Prostate gland (tissue), 2 donors: ENCODE data around the gene BIRC2. TPM values are rescaled to one million over a fixed set of nuclear protein-coding genes. Genes with fewer than 3 reads are reported as not detected.

Source experiments
- DNase-seq: peaks from one replicate; pipeline ENCODE4 v3.0.0-alpha.2; 2019; ENCODE audit warnings: low spot score
- H3K27ac ChIP-seq, 2 donors: fragments of 200-600 bp; sonication (generic); 2 replicates each; pipeline ENCODE4 v1.5.1; 2017 to 2019
- H3K27me3 ChIP-seq: fragments of 200-600 bp; sonication (generic); replicated peaks from 2 replicates; pipeline ENCODE4 v1.5.1; 2019; ENCODE audit not compliant: insufficient read depth
- H3K36me3 ChIP-seq, 2 donors: fragments of 200-600 bp; sonication (generic); 1 replicate in 1 of 2; 2 replicates in 1 of 2; pipeline versions ENCODE4 v1.5.1 to v1.8.1; 2017 to 2019
- H3K4me1 ChIP-seq: fragments of 200-600 bp; sonication (generic); replicated peaks from 2 replicates; pipeline ENCODE4 v1.5.1; 2019
- H3K4me3 ChIP-seq, 2 donors: fragments of 200-600 bp; sonication (generic); 2 replicates each; pipeline ENCODE4 v1.5.1; 2017 to 2019
- H3K9me3 ChIP-seq: fragments of 200-600 bp; sonication (generic); 2 replicates; pipeline ENCODE4 v1.5.1; 2017
- POLR2A ChIP-seq: fragments of 450-650 bp; IDR thresholded peaks from one replicate; pipeline ENCODE4 v1.6.1; 2016; ENCODE audit warnings: antibody characterized with exemption, mild to moderate bottlenecking
- POLR2AphosphoS5 ChIP-seq: sonication (generic); formaldehyde crosslinking; IDR thresholded peaks from one replicate; pipeline ENCODE4 v1.6.1; 2017; ENCODE audit warnings: antibody characterized with exemption
- WGBS: methylation state at CpG from one replicate; pipeline ENCODE4 v1.1.5; 2018; 5-methylcytosine and 5-hydroxymethylcytosine counted together
- intact Hi-C: fragments of 100-400 bp; cut with DNase I; formaldehyde crosslinking; loops from one replicate; pipeline ENCODE4 v1.14.2; 2022
- total RNA-seq, 2 donors: library from RNA; depleted of rRNA; stranded (reverse); fragments of >200 nt; gene quantifications; one replicate each; pipeline ENCODE4 v1.1.0, GENCODE V29; 2016
- TF ChIP-seq, protein P1 (sequence below), 4 experiments: fragments of 200-600 bp in 2 of 4; fragments of 450-650 bp in 2 of 4; sonication (generic) in 2 of 4; IDR thresholded peaks; 1 replicate in 3 of 4; 2 replicates in 1 of 4; pipeline ENCODE4 v1.5.1; 2016 to 2019; ENCODE audit warnings: antibody characterized with exemption in 4 of 4, mild to moderate bottlenecking in 2 of 4, moderate library complexity in 2 of 4

The BIRC2 gene
- total RNA-seq, 2 donors from 2014 or later = 48.7 to 54.5 TPM

DNA sequence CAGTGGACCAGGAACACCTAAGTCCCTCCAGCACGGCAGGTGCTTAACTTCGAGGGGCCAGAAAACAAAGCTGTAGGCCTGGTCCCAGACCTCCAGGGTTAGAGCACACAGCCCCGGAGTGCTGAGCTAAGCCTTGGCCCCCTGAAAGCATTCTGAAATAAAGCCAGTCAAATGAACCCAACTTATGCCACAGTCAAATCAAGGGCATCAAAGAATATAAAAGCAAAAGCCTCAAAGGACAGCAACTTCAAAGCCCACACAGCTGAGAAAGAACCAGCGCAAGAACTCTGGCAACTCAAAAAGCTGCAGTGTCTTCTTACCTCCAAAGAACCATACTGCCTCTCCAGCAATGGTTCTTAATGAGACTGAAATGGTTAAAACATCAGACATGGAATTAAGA is 66.5 kb downstream of the BIRC2 start:
- 87% methylated on average over 4 of the region's 4 CpGs for WGBS
- TF ChIP-seq POLR2A (no peak), POLR2AphosphoS5 (no peak)
- TF ChIP-seq, protein P1, sequence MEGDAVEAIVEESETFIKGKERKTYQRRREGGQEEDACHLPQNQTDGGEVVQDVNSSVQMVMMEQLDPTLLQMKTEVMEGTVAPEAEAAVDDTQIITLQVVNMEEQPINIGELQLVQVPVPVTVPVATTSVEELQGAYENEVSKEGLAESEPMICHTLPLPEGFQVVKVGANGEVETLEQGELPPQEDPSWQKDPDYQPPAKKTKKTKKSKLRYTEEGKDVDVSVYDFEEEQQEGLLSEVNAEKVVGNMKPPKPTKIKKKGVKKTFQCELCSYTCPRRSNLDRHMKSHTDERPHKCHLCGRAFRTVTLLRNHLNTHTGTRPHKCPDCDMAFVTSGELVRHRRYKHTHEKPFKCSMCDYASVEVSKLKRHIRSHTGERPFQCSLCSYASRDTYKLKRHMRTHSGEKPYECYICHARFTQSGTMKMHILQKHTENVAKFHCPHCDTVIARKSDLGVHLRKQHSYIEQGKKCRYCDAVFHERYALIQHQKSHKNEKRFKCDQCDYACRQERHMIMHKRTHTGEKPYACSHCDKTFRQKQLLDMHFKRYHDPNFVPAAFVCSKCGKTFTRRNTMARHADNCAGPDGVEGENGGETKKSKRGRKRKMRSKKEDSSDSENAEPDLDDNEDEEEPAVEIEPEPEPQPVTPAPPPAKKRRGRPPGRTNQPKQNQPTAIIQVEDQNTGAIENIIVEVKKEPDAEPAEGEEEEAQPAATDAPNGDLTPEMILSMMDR (IDR thresholded peaks at IDR 0.05) = no peak
- H3K4me1 ChIP-seq = no peaks in the 10 kb centered on the region
- no peaks in the 10 kb centered on the region for H3K36me3 ChIP-seq
- H3K4me3 ChIP-seq = no peak overlapping the region
- intact Hi-C loops = no loop called here
- no peaks in the 10 kb centered on the region for H3K9me3 ChIP-seq
- DNase-seq = no peak
- H3K27me3 ChIP-seq = no peaks in the 10 kb centered on the region
- no peak overlapping the region for H3K27ac ChIP-seq

DNA sequence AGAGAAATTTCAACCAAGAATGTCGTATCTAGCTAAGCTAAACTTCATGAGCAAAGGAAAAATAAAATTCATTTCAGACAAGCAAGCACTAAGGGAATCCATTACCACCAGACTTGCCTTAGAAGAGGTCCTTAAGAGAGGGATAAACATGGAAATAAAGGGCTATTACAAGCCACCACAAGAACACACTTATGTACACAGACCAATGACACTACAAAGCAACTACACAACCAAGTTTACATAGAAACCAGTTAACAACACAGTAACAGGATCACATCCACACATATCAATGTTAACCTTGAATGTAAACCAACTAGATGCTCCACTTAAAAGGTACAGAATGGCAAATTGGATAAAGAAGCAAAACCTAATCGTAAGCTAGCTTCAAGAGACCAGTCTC is 67.5 kb downstream of the BIRC2 start:
- no peaks in the 10 kb centered on the region for H3K4me1 ChIP-seq
- DNase-seq = no peak
- WGBS = 96% methylated on average over 2 of the region's 2 CpGs
- H3K27ac ChIP-seq = no peak overlapping the region
- H3K4me3 ChIP-seq = no peak overlapping the region
- no peaks in the 10 kb centered on the region for H3K9me3 ChIP-seq
- intact Hi-C loops = no loop called here
- H3K36me3 ChIP-seq = no peaks in the 10 kb centered on the region
- TF ChIP-seq POLR2AphosphoS5 (no peak), POLR2A (no peak)
- TF ChIP-seq, protein P1 (IDR thresholded peaks at IDR 0.05) = no peak
- H3K27me3 ChIP-seq = no peaks in the 10 kb centered on the region

DNA sequence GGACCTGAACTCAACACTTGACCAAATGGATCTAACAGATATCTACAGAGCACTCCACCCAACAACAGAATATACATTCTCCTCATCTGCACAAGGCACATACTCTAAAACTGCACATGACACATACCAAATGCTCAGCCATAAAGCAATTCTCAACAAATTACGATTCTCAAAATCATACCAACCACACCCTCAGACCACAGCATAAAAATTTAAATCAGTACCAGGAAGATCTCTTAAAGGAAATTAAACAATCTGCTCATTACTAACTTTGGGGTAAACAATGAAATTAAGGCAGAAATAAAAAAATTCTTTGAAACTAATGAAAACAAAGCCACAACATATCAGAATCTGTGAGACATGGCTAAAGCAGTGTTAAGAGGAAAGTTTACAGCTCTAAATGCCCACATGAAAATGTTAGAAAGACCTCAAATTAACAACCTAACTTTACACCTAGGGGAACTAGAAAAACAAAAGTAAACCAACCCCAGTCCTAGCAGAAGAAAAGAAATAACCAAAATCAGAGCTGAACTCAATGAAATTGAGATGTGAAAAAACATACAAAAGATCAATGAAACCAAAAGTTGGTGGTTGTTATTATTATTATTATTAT is 68.4 kb downstream of the BIRC2 start:
- TF ChIP-seq POLR2AphosphoS5 = no peak
- TF ChIP-seq, protein P1 (IDR thresholded peaks at IDR 0.05) = no peak
- no peaks in the 10 kb centered on the region for H3K27me3 ChIP-seq
- no peak overlapping the region for H3K4me3 ChIP-seq
- no peaks in the 10 kb centered on the region for H3K36me3 ChIP-seq
- no peaks in the 10 kb centered on the region for H3K9me3 ChIP-seq
- no peak for DNase-seq
- intact Hi-C loops = no loop called here
- H3K27ac ChIP-seq = no peak overlapping the region
- WGBS = 71% methylated on average over 1 of the region's 1 CpG
- H3K4me1 ChIP-seq = no peaks in the 10 kb centered on the region

DNA sequence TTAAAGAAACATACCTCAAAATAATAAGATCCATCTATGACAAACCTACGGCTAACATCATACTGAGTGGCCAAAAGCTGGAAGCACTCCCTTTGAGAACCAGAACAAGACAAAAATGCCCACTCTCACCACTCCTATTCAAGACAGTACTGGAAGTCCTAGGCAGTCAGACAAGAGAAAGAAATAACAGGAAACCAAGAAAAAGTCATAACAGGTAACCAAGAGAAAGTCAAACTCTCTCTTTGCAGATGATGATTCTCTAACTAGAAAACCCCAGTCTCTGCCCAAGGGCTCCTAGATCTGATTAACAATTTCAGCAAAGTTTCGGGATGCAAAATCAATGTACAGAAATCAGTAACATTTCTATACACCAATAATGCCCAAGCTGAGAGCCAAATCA is 70.0 kb downstream of the BIRC2 start:
- H3K36me3 ChIP-seq = no peaks in the 10 kb centered on the region
- no peak for DNase-seq
- H3K27me3 ChIP-seq = no peaks in the 10 kb centered on the region
- intact Hi-C loops = no loop called here
- TF ChIP-seq, protein P1 (IDR thresholded peaks at IDR 0.05) = no peak
- TF ChIP-seq POLR2A (no peak), POLR2AphosphoS5 (no peak)
- H3K9me3 ChIP-seq = no peaks in the 10 kb centered on the region
- H3K4me1 ChIP-seq = no peaks in the 10 kb centered on the region
- no peak overlapping the region for H3K4me3 ChIP-seq
- 94% methylated on average over 2 of the region's 2 CpGs for WGBS
- H3K27ac ChIP-seq = no peak overlapping the region

DNA sequence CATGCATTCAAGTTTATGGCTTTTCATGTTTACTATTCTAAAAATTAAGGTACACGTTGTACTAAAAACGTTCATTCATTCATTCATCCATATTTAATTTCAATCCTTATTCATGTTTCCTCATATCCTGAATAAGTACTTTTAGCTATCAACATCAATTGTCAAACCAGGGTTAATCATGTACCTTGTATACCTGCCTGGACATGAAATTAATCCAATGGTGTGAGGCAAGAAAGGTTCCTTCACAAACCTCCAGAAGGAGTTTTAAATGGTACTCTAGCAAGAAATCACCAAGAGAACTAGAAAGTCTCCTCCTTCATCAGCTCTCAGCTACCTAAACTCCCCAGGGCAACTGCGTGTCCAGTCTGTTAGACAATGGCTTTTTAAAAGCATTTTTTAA is 72.2 kb downstream of the BIRC2 start:
- no peaks in the 10 kb centered on the region for H3K9me3 ChIP-seq
- no peaks in the 10 kb centered on the region for H3K27me3 ChIP-seq
- intact Hi-C loops = no loop called here
- 45% methylated on average over 3 of the region's 3 CpGs for WGBS
- H3K4me1 ChIP-seq = no peaks in the 10 kb centered on the region
- TF ChIP-seq POLR2A (no peak), POLR2AphosphoS5 (no peak)
- TF ChIP-seq, protein P1 (IDR thresholded peaks at IDR 0.05) = no peak
- DNase-seq = no peak
- no peaks in the 10 kb centered on the region for H3K36me3 ChIP-seq
- no peak overlapping the region for H3K4me3 ChIP-seq
- H3K27ac ChIP-seq = no peak overlapping the region
